Activated naive CD8-positive, alpha-beta T cell treated with anti-CD3 and anti-CD28 coated beads, Interleukin-2, amount 50 U/mL, for 16 hours (primary cell): Measurements from ENCODE around the gene ELMO1.

ENCODE experiments used
- DNase-seq: peaks from one replicate; pipeline ENCODE4 v3.0.0-alpha.2; 2020; ENCODE audit warnings: low read depth, low spot score

ELMO1 gene

GRCh38 chr7:37225285-37225969 is 223.2 kb downstream of the ELMO1 start:
- no peak for DNase-seq

GRCh38 chr7:37224746-37225145 is 223.9 kb downstream of the ELMO1 start:
- no peak for DNase-seq

GRCh38 chr7:37220664-37221063 is 228.0 kb downstream of the ELMO1 start:
- no peak for DNase-seq

- DNase-seq, result no peak
Observed at GRCh38 chr7:37218956-37219355, 229.7 kb downstream of the ELMO1 start.

- DNase-seq, result no peak
Observed at GRCh38 chr7:37216923-37217322, 231.7 kb downstream of the ELMO1 start.

- no peak for DNase-seq
Observed at GRCh38 chr7:37216156-37216852, 232.4 kb downstream of the ELMO1 start.

- no peak for DNase-seq
Observed at GRCh38 chr7:37215290-37215923, 233.3 kb downstream of the ELMO1 start.

GRCh38 chr7:37212556-37212955 is 236.1 kb downstream of the ELMO1 start:
- DNase-seq, result no peak

- no peak for DNase-seq
Observed at GRCh38 chr7:37212051-37212450, 236.6 kb downstream of the ELMO1 start.

GRCh38 chr7:37211097-37211880 is 237.4 kb downstream of the ELMO1 start:
- DNase-seq, result no peak

- DNase-seq, result no peak
Observed at GRCh38 chr7:37209195-37209594, 239.5 kb downstream of the ELMO1 start.

- no peak for DNase-seq
Observed at GRCh38 chr7:37208528-37208927, 240.1 kb downstream of the ELMO1 start.

GRCh38 chr7:37206192-37206591 is 242.5 kb downstream of the ELMO1 start:
- no peak for DNase-seq

GRCh38 chr7:37205451-37205850 is 243.2 kb downstream of the ELMO1 start:
- DNase-seq, result no peak

GRCh38 chr7:37201876-37202198 is 246.8 kb downstream of the ELMO1 start:
- DNase-seq, result no peak

- DNase-seq, result peak; percentile 4
Observed at GRCh38 chr7:37201003-37201875, 247.4 kb downstream of the ELMO1 start.

GRCh38 chr7:37198906-37199485 is 249.7 kb downstream of the ELMO1 start:
- DNase-seq, result peak; percentile 45

GRCh38 chr7:37198041-37198905 is 250.4 kb downstream of the ELMO1 start:
- no peak for DNase-seq

- no peak for DNase-seq
Observed at GRCh38 chr7:37197108-37197507, 251.6 kb downstream of the ELMO1 start.

GRCh38 chr7:37196676-37197075 is 252.0 kb downstream of the ELMO1 start:
- DNase-seq, result no peak
